Transverse colon (tissue), 4 donors: ENCODE measurements around the gene TRIM47. TPM values are rescaled to one million over a fixed set of nuclear protein-coding genes. Genes with fewer than 3 reads are reported as not detected.
A peak's percentile ranks its signal among the peaks of the same experiment; 100 is the strongest.
"Not testable (repeated sequence)": the region's sequence is repeated elsewhere in the genome, so short reads cannot be mapped to it uniquely, and the experiment has no call there.

Experiments used
- DNase-seq: peaks from one replicate; pipeline ENCODE4 v3.0.0-alpha.2; 2019
- H3K27ac ChIP-seq, 4 donors: fragments of 200-600 bp; sonication (generic); 2 replicates each; pipeline ENCODE4 v1.5.1; 2016 to 2018; ENCODE audit warnings: inconsistent platforms in 4 of 4
- H3K27me3 ChIP-seq: fragments of 200-600 bp; sonication (generic); 2 replicates; pipeline ENCODE4 v1.5.1; 2017; ENCODE audit warnings: inconsistent platforms
- H3K36me3 ChIP-seq, 4 donors: fragments of 200-600 bp; sonication (generic); 2 replicates each; pipeline ENCODE4 v1.5.1; 2017 to 2019; ENCODE audit warnings: inconsistent platforms in 4 of 4
- H3K4me1 ChIP-seq, 4 donors: fragments of 200-600 bp; sonication (generic); 2 replicates each; pipeline ENCODE4 v1.5.1; 2017 to 2020; ENCODE audit warnings: inconsistent platforms in 4 of 4
- H3K4me3 ChIP-seq, 4 donors: fragments of 200-600 bp; sonication (generic); 1 replicate in 1 of 4; 2 replicates in 3 of 4; pipeline versions ENCODE4 v1.5.1 to v1.6.1; 2017 to 2019; ENCODE audit warnings: inconsistent platforms in 4 of 4
- H3K9me3 ChIP-seq, 2 donors: fragments of 200-600 bp; sonication (generic); 2 replicates each; pipeline ENCODE4 v1.5.1; 2017 to 2019; ENCODE audit warnings: inconsistent platforms in 2 of 2
- EP300 ChIP-seq: sonication (generic); formaldehyde crosslinking; IDR thresholded peaks from one replicate; pipeline ENCODE4 v1.6.1; 2017; ENCODE audit warnings: antibody characterized with exemption, low read depth
- POLR2A ChIP-seq: fragments of 450-650 bp; IDR thresholded peaks from one replicate; pipeline ENCODE4 v1.6.1; 2016; ENCODE audit warnings: antibody characterized with exemption, mild to moderate bottlenecking, moderate library complexity
- POLR2AphosphoS5 ChIP-seq, 3 donors: sonication (generic); formaldehyde crosslinking; IDR thresholded peaks; one replicate each; pipeline ENCODE4 v1.6.1; 2016; ENCODE audit warnings: antibody characterized with exemption in 3 of 3
- WGBS, 2 donors: methylation state at CpG; one replicate each; pipeline ENCODE4 v1.1.5; 2018; ENCODE audit warnings: low coverage in 1 of 2; 5-methylcytosine and 5-hydroxymethylcytosine counted together
- in situ Hi-C, 4 donors: fragments of 200-750 bp; cut with MboI; loops; one replicate each; pipeline versions ENCODE4 v1.15.0 to v1.15.1; 2017; ENCODE audit warnings: low sequenced_read_pairs in 3 of 4, low pct_ligation_motif_present in 1 of 4, low pct_unique_long_range_greater_than_20kb in 1 of 4
- intact Hi-C: fragments of 100-400 bp; cut with DNase I; formaldehyde crosslinking; loops from one replicate; pipeline ENCODE4 v1.15.1; 2023; ENCODE audit warnings: low total_unique reads
- total RNA-seq, 4 donors: library from RNA; depleted of rRNA; stranded (reverse); fragments of >200 nt; gene quantifications; one replicate each; pipeline ENCODE4 v1.1.0, GENCODE V29; 2016
- TF ChIP-seq, protein P1 (sequence below), 5 experiments: fragments of 200-600 bp in 3 of 5; fragments of 450-650 bp in 2 of 5; sonication (generic) in 3 of 5; IDR thresholded peaks; 1 replicate in 2 of 5; 2 replicates in 3 of 5; pipeline ENCODE4 v1.5.1; 2016 to 2017; ENCODE audit warnings: antibody characterized with exemption in 5 of 5, inconsistent platforms in 3 of 5, mild to moderate bottlenecking in 2 of 5, moderate library complexity in 1 of 5

TRIM47 gene
- total RNA-seq, 4 donors from 2014 or later: 38.6 to 118 (median 41.0) TPM

DNA sequence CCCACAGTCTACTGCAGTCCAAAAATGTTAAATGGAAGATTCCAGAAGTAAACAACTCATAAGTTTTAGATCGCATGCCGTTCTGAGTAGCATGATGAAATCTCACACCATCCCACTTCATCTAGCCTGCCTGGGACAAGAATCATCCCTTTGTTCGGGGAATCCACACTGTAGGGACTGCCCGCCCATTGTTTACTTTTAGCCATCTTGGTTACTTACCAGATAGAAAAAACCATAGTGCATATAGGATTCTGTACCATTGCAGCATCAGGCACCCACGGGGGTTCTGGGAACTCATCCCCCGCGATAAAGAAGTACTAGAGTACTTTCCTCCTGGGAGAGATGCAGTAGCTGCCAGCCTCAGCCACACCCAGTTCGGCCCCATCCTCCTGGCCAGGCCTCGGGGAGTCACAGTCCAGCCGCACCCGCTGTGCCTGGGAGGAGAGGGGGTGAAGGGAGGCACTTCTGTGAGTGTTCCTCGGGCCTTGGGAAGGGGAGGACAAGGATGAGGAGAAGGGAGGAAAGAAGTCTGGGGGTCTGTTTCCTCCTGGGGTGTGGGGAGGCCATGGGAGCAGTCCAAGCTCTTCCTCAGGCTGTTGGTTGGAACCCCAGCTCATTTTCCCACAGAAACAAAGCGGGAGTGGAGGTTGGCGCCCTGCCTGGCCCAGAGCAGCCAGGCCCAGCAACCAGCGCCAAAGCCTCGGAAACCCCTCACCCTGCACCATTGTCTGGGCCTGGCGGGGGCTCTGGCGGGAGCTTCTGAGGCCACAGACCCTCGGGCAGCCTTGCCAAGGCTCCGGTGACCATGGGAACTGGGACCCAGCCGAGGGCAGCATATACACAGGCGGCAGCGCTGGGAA lies 8.9 kb downstream of the TRIM47 start:
- peak; percentile 71 for DNase-seq
- intact Hi-C loops (no loop called here), in situ Hi-C loops (no loop called here)
- Histone ChIP-seq H3K27ac (peak overlapping the region; percentile 81 to 94 (median 90)), H3K9me3 (no peaks in the 10 kb centered on the region), H3K36me3 (no peaks in the 10 kb centered on the region), H3K27me3 (no peaks in the 10 kb centered on the region), H3K4me1 (peaks cover 28 to 55% (median 42%) of the 10 kb centered on the region in 4 donors), H3K4me3 (peak overlapping the region in 2 of 4 donors; percentile 1 to 2)
- 49% methylated on average over 23 of the region's 23 CpGs; no CpG with 5 or more reads in 1 of the 2 donors for WGBS, 2 donors
- TF ChIP-seq EP300 (no peak), POLR2A (no peak), POLR2AphosphoS5 (IDR thresholded peaks at IDR 0.05) (peak; percentile 8 to 51 (median 29))
- TF ChIP-seq, protein P1, sequence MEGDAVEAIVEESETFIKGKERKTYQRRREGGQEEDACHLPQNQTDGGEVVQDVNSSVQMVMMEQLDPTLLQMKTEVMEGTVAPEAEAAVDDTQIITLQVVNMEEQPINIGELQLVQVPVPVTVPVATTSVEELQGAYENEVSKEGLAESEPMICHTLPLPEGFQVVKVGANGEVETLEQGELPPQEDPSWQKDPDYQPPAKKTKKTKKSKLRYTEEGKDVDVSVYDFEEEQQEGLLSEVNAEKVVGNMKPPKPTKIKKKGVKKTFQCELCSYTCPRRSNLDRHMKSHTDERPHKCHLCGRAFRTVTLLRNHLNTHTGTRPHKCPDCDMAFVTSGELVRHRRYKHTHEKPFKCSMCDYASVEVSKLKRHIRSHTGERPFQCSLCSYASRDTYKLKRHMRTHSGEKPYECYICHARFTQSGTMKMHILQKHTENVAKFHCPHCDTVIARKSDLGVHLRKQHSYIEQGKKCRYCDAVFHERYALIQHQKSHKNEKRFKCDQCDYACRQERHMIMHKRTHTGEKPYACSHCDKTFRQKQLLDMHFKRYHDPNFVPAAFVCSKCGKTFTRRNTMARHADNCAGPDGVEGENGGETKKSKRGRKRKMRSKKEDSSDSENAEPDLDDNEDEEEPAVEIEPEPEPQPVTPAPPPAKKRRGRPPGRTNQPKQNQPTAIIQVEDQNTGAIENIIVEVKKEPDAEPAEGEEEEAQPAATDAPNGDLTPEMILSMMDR (IDR thresholded peaks at IDR 0.05): no peak

GRCh38 chr17:75868730-75869281 lies 9.6 kb downstream of the TRIM47 start:
- H3K9me3 ChIP-seq, H3K27me3 ChIP-seq, intact Hi-C loops, H3K36me3 ChIP-seq, H3K4me3 ChIP-seq, DNase-seq, in situ Hi-C loops: not testable (repeated sequence)
- H3K27ac ChIP-seq: peak overlapping the region; percentile 81 to 94 (median 90)
- peaks cover 27 to 54% (median 43%) of the 10 kb centered on the region in 4 donors for H3K4me1 ChIP-seq
- 74% methylated on average over 12 of the region's 12 CpGs; no CpG with 5 or more reads in 1 of the 2 donors for WGBS, 2 donors

DNA sequence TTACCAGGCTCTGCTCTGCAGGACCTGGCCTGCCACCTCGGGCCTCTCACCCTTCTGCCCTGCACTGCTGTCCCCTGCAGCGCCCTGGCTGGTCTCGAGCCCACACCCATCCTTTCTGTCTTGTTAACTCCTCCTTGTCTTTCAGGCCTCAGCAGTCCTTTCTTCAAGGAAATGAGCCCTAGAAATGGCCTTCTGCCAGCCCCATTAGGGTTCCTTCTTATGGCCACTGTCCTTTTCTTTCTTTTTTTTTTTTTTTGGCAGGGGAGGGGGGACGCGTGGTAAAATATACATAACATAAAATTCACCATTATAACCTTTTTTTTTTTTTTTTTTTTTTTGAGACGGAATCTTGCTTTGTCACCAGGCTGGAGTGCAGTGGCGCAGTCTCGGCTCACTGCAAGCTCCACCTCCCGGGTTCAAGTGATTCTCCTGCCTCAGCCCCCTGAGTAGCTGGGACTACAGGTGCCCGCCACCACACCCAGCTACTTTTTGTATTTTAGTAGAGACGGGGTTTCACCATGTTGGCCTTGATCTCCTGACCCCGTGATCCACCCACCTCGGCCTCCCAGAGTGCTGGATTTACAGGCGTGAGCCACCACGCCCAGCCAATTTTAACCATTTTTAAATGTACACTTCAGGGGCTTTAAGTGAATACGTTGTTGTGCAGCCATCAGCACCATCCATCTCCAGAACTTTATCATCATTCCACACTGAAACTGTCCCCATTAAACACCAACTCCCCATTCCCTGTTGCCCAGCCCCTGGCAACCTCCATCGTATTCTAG lies 12.8 kb downstream of the TRIM47 start:
- Histone ChIP-seq H3K4me1 (peaks cover 10 to 33% (median 27%) of the 10 kb centered on the region in 4 donors), H3K27ac (peak overlapping the region; percentile 51 to 84 (median 78))
- DNase-seq, H3K9me3 ChIP-seq, H3K4me3 ChIP-seq, H3K27me3 ChIP-seq, in situ Hi-C loops, H3K36me3 ChIP-seq, intact Hi-C loops: not testable (repeated sequence)
- 53 to 77% methylated on average over 8 to 17 of the region's 17 CpGs for WGBS, 2 donors

- H3K36me3 ChIP-seq, in situ Hi-C loops, H3K9me3 ChIP-seq, H3K27me3 ChIP-seq, intact Hi-C loops, DNase-seq, H3K4me3 ChIP-seq: not testable (repeated sequence)
- WGBS, 2 donors: 62 to 74% methylated on average over 2 to 4 of the region's 4 CpGs
- Histone ChIP-seq H3K4me1 (peaks cover 8 to 27% (median 23%) of the 10 kb centered on the region in 4 donors), H3K27ac (peak overlapping the region; percentile 51 to 84 (median 78))
These were observed 13.5 kb downstream of the TRIM47 start for GRCh38 chr17:75864887-75865286.

DNA sequence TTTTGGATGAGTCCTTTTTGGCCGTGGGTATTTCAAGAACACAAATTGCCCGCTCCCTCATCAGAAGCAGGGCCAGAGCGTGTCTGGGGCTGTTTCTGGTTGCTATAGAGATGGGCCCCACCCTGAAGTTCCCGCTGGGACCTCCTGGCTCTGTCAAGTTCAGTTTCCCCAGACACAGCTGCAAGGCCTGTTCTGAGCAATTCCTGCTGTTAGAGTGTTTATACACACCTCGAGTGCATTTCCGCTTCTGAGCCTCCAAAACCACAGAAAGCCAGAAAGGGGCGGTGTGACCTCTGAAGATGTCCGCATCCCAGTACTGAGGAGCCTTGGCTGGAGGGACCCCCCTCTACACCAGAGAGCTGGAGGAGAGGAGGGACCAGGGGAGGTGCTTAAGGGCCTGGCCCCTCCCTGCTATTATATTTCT lies 13.9 kb downstream of the TRIM47 start:
- Histone ChIP-seq H3K4me1 (peaks cover 4 to 23% (median 19%) of the 10 kb centered on the region in 4 donors), H3K27me3 (no peaks in the 10 kb centered on the region), H3K9me3 (no peaks in the 10 kb centered on the region), H3K4me3 (no peak overlapping the region), H3K36me3 (no peaks in the 10 kb centered on the region), H3K27ac (peak overlapping the region; percentile 51 to 84 (median 78))
- in situ Hi-C loops: no loop called here
- no peak for TF ChIP-seq POLR2A
- TF ChIP-seq EP300: no peak
- TF ChIP-seq, protein P1 (IDR thresholded peaks at IDR 0.05): no peak
- TF ChIP-seq POLR2AphosphoS5 (IDR thresholded peaks at IDR 0.05): peak; percentile 61 to 84 (median 82)
- WGBS, 2 donors: 50 to 80% methylated on average over 1 to 8 of the region's 8 CpGs
- intact Hi-C loops: no loop called here
- DNase-seq: peak; percentile 75
